GM19025 (cell line): Measurements from ENCODE around the gene FEM1B.

Source experiments
- ATAC-seq: cut with Tn5 transposase; IDR thresholded peaks from one replicate; pipeline ENCODE4 v1.9.1; 2021; ENCODE audit warnings: mild to moderate bottlenecking, low read depth, moderate library complexity; ENCODE audit not compliant: unreplicated experiment

The FEM1B gene

GRCh38 chr15:68340726-68341671 lies 63.5 kb downstream of the FEM1B start:
- no peak for ATAC-seq

DNA sequence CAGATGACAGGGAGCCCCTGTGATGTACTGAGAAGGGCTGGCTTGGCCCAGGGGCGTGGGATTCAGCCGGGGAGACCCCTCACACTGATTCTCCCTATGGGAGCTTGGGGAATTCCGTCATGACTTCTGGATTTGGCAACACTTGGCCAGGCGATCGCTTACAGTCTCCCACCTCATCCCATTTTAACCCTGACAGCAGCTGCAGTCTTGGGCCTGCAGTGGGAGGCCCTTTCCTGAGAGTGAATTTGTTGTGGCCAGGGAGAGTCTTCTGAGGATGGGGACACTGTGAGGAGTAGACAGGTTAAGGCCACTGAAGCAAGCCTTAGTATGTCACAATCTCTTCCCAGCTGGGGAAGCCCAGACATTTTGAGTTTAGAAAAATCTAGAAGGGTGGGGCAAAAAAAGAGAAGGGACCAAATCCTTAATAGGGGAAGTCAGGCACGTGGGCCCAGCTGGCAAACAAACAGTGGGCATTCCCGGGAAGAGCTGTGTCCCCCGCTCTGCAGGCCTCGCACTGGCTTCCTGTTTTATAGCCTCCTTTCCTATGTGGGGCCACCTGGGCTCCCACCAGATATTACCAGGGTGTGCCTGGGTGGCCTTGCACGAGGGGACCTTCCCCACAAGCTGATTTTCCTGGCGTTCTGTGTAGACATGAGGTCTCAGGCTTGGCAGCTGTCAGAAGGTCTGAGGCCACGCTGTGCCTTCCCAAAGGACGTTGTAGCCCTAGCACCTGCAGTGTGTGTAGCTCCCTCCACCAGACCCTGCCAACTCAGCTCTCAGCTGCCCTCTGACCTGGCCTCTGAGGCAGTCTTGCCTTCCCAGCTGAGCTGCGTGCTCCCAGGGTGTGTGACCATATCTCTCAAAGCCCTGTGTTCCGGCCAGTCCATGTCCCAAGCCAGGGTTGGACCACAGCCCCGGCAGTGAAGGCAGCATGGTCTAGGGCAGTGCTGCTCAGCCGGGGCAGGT lies 64.5 kb downstream of the FEM1B start:
- ATAC-seq: no peak

DNA sequence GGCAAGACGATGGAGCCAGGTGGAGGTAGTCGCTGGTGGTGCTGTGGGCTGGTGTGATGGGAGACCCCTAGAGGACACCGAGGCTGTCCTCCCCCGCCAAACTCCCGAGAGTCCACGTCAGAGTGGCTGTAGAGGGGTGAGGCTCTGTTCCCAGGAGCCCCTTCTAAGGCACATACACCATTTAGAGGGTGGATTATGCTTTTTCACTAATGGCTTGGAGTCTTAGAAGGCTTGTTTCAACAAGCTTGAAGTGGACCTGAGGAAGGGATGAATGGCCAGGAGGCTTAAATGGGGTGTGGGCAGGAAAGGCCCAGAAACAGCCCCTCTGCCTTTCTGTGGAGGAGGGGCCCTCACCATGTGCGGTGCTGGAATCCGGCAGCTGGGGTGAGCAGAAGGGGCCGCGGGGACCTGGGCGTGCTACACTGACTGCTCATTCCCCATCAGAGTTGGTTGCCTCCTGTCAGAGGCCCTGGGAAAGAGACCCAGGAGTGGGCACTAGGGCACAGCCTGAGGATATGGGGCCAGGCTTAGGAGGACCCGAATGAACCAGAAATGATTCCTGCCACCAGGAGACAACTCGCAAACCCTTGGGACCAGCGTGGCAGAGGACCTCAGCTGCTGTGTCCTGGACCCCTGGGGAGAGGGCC lies 66.2 kb downstream of the FEM1B start:
- no peak for ATAC-seq

GRCh38 chr15:68344600-68344999 lies 67.1 kb downstream of the FEM1B start:
- ATAC-seq: no peak
